OCI-LY3 (cell line): ENCODE data around the gene LIX1L.
A peak's percentile ranks its signal among the peaks of the same experiment; 100 is the strongest.
"Not testable (repeated sequence)": the region's sequence is repeated elsewhere in the genome, so short reads cannot be mapped to it uniquely, and the experiment has no call there.

Source experiments
- H2AFZ ChIP-seq: fragments of 200-600, 300-600 bp; shearing (Covaris generic); 2 replicates; pipeline ENCODE4 v1.6.0; 2014; ENCODE audit warnings: antibody characterized with exemption, low read depth, low read length
- H3K27ac ChIP-seq: fragments of 200-600, 300-600 bp; sonication (generic); 2 replicates; pipeline ENCODE4 v1.5.1; 2014; ENCODE audit warnings: mild to moderate bottlenecking, low read length, moderate library complexity, mixed read lengths
- H3K27me3 ChIP-seq: fragments of 200-600, 300-600 bp; sonication (generic); 2 replicates; pipeline ENCODE4 v1.6.1; 2014; ENCODE audit warnings: low read depth, low read length, mixed read lengths
- H3K36me3 ChIP-seq: fragments of 200-600, 300-600 bp; sonication (generic); replicated peaks from 2 replicates; pipeline ENCODE3; 2014; ENCODE audit warnings: low read depth, low read length, mixed read lengths
- H3K4me1 ChIP-seq: fragments of 300-600, 200-600 bp; sonication (generic); 2 replicates; pipeline ENCODE4 v1.6.1; 2014; ENCODE audit warnings: low read length, mixed read lengths
- H3K4me2 ChIP-seq: fragments of 200-600, 300-600 bp; sonication (generic); 2 replicates; pipeline ENCODE4 v1.6.1; 2014; ENCODE audit warnings: low read length, mixed read lengths
- H3K4me3 ChIP-seq: fragments of 300-600, 200-600 bp; sonication (generic); 2 replicates; pipeline ENCODE4 v1.5.1; 2014; ENCODE audit warnings: antibody characterized with exemption, mild to moderate bottlenecking, low read length, moderate library complexity
- H3K79me2 ChIP-seq: fragments of 300-600, 200-600 bp; shearing (Covaris generic); 2 replicates; pipeline ENCODE4 v1.6.1; 2014; ENCODE audit warnings: mild to moderate bottlenecking, low read length, mixed read lengths
- H3K9ac ChIP-seq: fragments of 300-600, 200-600 bp; shearing (Covaris generic); 2 replicates; pipeline ENCODE4 v1.6.0; 2014; ENCODE audit warnings: mild to moderate bottlenecking, low read length, moderate library complexity
- H3K9me3 ChIP-seq: fragments of 200-600, 300-600 bp; shearing (Covaris generic); 2 replicates; pipeline ENCODE4 v1.6.1; 2014; ENCODE audit warnings: low read length, mixed read lengths; ENCODE audit not compliant: insufficient read depth
- H4K20me1 ChIP-seq: fragments of 200-600, 300-600 bp; sonication (generic); 2 replicates; pipeline ENCODE4 v1.6.1; 2016; ENCODE audit warnings: low read length, mixed read lengths; ENCODE audit not compliant: insufficient read depth
- EZH2phosphoT487 ChIP-seq: fragments of 200-600 bp; shearing (Covaris generic); IDR thresholded peaks from 2 replicates; pipeline ENCODE4 v1.6.1; 2018; ENCODE audit warnings: antibody characterized with exemption, mixed run types, low read depth
- TF ChIP-seq, protein P1 (sequence below): fragments of 200-600, 300-600 bp; sonication (generic); IDR thresholded peaks from 2 replicates; pipeline ENCODE4 v1.5.1; 2014; ENCODE audit warnings: antibody characterized with exemption, low read length, low read depth

The LIX1L gene

GRCh38 chr1:145942405-145942804 lies 15.4 kb downstream of the LIX1L start:
- Histone ChIP-seq H3K9ac (no peak overlapping the region), H3K36me3 (peaks cover 2% of the 10 kb centered on the region), H4K20me1 (no peaks in the 10 kb centered on the region), H3K4me3 (no peak overlapping the region), H3K27ac (no peak overlapping the region), H3K9me3 (no peaks in the 10 kb centered on the region), H3K27me3 (no peaks in the 10 kb centered on the region), H2AFZ (no peak overlapping the region), H3K79me2 (no peaks in the 10 kb centered on the region), H3K4me1 (peaks cover 6% of the 10 kb centered on the region), H3K4me2 (no peak overlapping the region)
- no peak for TF ChIP-seq EZH2phosphoT487
- TF ChIP-seq, protein P1, sequence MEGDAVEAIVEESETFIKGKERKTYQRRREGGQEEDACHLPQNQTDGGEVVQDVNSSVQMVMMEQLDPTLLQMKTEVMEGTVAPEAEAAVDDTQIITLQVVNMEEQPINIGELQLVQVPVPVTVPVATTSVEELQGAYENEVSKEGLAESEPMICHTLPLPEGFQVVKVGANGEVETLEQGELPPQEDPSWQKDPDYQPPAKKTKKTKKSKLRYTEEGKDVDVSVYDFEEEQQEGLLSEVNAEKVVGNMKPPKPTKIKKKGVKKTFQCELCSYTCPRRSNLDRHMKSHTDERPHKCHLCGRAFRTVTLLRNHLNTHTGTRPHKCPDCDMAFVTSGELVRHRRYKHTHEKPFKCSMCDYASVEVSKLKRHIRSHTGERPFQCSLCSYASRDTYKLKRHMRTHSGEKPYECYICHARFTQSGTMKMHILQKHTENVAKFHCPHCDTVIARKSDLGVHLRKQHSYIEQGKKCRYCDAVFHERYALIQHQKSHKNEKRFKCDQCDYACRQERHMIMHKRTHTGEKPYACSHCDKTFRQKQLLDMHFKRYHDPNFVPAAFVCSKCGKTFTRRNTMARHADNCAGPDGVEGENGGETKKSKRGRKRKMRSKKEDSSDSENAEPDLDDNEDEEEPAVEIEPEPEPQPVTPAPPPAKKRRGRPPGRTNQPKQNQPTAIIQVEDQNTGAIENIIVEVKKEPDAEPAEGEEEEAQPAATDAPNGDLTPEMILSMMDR: no peak

GRCh38 chr1:145937436-145937835 lies 20.4 kb downstream of the LIX1L start:
- H4K20me1 ChIP-seq: no peaks in the 10 kb centered on the region
- H3K27me3 ChIP-seq: no peaks in the 10 kb centered on the region
- H3K27ac ChIP-seq: no peak overlapping the region
- no peak overlapping the region for H2AFZ ChIP-seq
- no peak overlapping the region for H3K4me2 ChIP-seq
- TF ChIP-seq, protein P1: no peak
- no peak for TF ChIP-seq EZH2phosphoT487
- no peaks in the 10 kb centered on the region for H3K79me2 ChIP-seq
- H3K36me3 ChIP-seq: peaks cover 20% of the 10 kb centered on the region
- H3K4me3 ChIP-seq: no peak overlapping the region
- H3K9me3 ChIP-seq: no peaks in the 10 kb centered on the region
- H3K4me1 ChIP-seq: peaks cover 19% of the 10 kb centered on the region
- no peak overlapping the region for H3K9ac ChIP-seq

DNA sequence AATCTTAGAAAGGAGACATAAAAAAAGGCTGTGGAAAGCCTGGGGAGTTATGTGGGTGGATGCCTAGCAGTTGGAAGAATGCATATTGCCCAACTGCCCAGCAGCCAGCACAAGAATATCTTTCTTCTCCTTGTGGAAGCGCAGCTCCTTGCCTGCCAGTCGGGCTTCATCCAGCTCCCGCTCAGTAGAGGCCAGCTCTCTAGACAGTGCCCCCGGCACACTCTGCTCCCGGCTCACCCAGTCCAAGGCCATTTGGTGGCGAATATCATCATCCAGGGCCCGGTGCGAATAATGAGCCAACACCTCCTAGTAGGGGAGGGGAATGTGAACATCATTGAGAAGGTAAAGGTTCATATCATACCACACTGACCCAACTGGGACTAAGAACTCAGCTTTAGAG lies 21.6 kb downstream of the LIX1L start:
- TF ChIP-seq EZH2phosphoT487: no peak
- TF ChIP-seq, protein P1: no peak
- Histone ChIP-seq H3K9me3 (no peaks in the 10 kb centered on the region), H3K9ac (no peak overlapping the region), H3K4me1 (peaks cover 29% of the 10 kb centered on the region), H3K27ac (no peak overlapping the region), H3K4me2 (no peak overlapping the region), H3K27me3 (no peaks in the 10 kb centered on the region), H3K4me3 (no peak overlapping the region), H2AFZ (no peak overlapping the region), H3K79me2 (no peaks in the 10 kb centered on the region), H4K20me1 (no peaks in the 10 kb centered on the region), H3K36me3 (peaks cover 22% of the 10 kb centered on the region)

DNA sequence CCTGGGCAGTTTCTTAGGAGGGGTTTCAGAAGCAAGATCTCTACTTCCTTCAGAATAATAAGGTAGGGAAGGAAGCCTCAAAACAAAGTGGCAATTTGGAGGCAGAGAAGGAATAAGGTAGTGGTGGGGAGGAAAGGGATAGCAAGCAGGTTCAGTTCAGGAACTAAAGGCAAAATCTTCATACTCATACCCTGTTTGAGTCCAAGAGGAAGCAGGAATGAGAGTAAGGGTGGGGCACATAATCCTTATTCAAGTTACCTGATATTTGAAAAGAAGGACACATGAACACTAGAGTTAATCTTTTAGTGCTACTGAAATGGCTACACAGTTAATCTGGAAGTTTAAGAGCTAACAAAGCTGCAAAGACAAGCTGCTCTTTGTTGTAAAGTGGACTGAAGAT lies 22.1 kb downstream of the LIX1L start:
- Histone ChIP-seq H3K4me3 (no peak overlapping the region), H2AFZ (no peak overlapping the region), H4K20me1 (no peaks in the 10 kb centered on the region), H3K27ac (no peak overlapping the region), H3K27me3 (no peaks in the 10 kb centered on the region), H3K36me3 (peaks cover 20% of the 10 kb centered on the region), H3K4me2 (no peak overlapping the region), H3K9me3 (no peaks in the 10 kb centered on the region), H3K79me2 (no peaks in the 10 kb centered on the region), H3K9ac (no peak overlapping the region), H3K4me1 (peaks cover 29% of the 10 kb centered on the region)
- TF ChIP-seq, protein P1: no peak
- TF ChIP-seq EZH2phosphoT487: no peak

- Histone ChIP-seq H3K4me1 (peaks cover 35% of the 10 kb centered on the region), H3K4me2 (peak overlapping the region; percentile 55), H3K36me3 (peaks cover 22% of the 10 kb centered on the region), H3K4me3 (0 out of 2 replicates have a peak overlapping the region, but pooled peaks have one; percentile 35), H3K27ac (peak overlapping the region; percentile 80), H3K9ac (peak overlapping the region; percentile 51; the same call in 1 of the 2 replicates)
- not testable (repeated sequence) for H4K20me1 ChIP-seq, H3K79me2 ChIP-seq, H2AFZ ChIP-seq, H3K9me3 ChIP-seq, H3K27me3 ChIP-seq
These were observed 25.3 kb downstream of the LIX1L start for GRCh38 chr1:145932522-145933009.
